ENCODE measurements around the gene ANKS1B.

ANKS1B gene

DNA sequence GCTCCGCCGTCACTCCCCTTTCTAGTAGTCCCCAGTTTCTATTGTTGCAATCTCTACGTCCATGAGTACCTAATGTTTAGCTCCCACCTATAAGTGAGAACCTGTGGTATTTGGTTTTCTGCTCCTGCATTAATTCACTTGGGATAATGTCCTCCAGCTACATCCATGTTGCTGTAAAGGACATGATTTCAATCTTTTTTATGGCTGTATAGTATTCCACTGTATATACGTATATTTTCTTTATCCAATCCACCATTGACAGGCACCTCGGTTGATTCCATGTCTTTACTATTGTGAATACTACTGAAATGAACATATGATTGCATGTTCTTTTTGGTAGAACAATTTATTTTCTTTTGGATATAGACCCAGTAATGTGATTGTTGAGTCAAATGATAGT is 114.7 kb downstream of the ANKS1B start:
- in situ Hi-C loops (cut with MboI; ENCODE audit: low sequenced_read_pairs, unreplicated experiment): no loop called here
- DNase-seq (ENCODE audit: low spot score): no peak
- TF ChIP-seq, protein P1, sequence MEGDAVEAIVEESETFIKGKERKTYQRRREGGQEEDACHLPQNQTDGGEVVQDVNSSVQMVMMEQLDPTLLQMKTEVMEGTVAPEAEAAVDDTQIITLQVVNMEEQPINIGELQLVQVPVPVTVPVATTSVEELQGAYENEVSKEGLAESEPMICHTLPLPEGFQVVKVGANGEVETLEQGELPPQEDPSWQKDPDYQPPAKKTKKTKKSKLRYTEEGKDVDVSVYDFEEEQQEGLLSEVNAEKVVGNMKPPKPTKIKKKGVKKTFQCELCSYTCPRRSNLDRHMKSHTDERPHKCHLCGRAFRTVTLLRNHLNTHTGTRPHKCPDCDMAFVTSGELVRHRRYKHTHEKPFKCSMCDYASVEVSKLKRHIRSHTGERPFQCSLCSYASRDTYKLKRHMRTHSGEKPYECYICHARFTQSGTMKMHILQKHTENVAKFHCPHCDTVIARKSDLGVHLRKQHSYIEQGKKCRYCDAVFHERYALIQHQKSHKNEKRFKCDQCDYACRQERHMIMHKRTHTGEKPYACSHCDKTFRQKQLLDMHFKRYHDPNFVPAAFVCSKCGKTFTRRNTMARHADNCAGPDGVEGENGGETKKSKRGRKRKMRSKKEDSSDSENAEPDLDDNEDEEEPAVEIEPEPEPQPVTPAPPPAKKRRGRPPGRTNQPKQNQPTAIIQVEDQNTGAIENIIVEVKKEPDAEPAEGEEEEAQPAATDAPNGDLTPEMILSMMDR (IDR thresholded peaks at IDR 0.05; ENCODE audit: borderline replicate concordance, control extremely low read depth, extremely low read depth, insufficient read depth, missing control alignments): no peak

DNA sequence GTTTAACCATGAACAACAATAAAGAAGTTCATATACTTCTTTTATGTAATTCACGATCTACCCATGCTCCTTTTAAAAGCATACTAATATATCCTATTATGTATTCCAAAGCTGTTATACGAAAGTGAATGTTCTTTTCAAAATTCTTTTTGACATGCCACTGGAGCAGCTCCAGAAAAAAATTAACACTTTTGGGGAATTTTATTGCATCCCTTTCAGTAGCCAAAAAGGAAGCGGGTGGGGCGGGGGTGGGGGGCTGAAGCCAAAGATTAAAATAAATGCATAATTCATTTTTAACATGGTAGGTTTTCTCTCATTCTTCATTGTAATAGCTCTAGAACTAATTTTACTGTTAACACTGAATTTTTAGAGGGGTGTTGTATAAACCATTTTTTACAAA is 123.0 kb downstream of the ANKS1B start:
- TF ChIP-seq, protein P1 (IDR thresholded peaks at IDR 0.05; ENCODE audit: borderline replicate concordance, control extremely low read depth, extremely low read depth, insufficient read depth, missing control alignments): no peak
- in situ Hi-C loops (cut with MboI; ENCODE audit: low sequenced_read_pairs, unreplicated experiment): no loop called here
- no peak for DNase-seq (ENCODE audit: low spot score)

DNA sequence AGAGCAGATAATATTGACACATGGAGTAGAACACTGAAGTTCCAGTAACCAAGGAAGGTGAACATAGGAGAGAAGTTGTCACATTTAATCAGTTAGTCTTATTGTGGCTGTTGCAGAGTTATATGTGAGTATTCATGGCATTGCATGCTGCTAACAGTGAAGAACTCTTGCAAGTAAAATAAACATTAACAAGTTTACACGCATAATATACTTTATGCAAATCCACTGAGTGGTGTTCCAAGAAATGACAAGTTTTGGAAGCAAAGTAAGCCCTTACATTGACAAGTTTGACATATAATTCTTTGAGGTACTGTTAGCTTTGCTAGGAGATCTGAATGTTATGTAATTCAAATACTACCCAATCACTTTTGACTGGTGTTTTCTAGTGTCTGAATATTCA is 125.6 kb downstream of the ANKS1B start:
- no peak for DNase-seq (ENCODE audit: low spot score)
- in situ Hi-C loops (cut with MboI; ENCODE audit: low sequenced_read_pairs, unreplicated experiment): no loop called here
- TF ChIP-seq, protein P1 (IDR thresholded peaks at IDR 0.05; ENCODE audit: borderline replicate concordance, control extremely low read depth, extremely low read depth, insufficient read depth, missing control alignments): no peak

DNA sequence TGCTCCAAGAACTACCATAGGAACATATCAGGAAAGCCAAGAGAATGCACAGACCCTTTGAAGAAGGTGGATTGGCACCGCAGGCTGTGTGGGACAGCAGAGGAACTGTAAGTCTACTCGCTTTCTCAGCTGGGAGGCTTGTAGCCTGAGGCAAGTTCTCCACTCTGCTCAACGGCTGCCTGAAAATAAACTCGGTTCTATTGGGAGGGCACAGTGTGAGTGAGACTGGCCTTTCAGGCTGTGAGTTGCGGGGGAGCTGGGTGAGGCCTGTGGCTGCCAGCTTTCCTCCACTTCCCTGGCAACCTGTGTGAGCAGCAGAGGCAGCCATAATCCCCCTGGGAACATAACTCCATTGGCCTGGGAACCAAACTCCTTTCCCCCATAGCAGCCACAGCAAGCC is 132.1 kb downstream of the ANKS1B start:
- no peak for DNase-seq (ENCODE audit: low spot score)
- in situ Hi-C loops (cut with MboI; ENCODE audit: low sequenced_read_pairs, unreplicated experiment): no loop called here
- TF ChIP-seq, protein P1 (IDR thresholded peaks at IDR 0.05; ENCODE audit: borderline replicate concordance, control extremely low read depth, extremely low read depth, insufficient read depth, missing control alignments): no peak

DNA sequence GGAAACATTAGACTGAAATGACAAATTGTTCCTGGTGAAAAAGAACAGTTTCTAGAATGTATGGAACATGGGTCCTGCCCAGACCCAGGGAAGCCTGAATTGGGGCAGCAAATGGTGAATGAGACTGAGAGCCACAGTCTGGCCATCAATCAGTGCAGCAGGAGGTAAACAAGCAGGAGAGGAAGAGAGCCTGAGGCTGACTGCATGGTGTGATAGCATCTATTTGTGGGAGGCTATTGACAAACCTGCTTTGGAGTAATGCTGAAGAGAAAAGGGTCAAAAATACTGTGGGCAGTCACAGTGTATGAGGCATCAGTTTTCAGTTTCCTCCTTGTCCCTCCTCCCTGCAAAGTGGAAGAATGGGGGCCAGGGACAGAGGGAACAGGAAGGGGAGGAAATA is 136.8 kb downstream of the ANKS1B start:
- DNase-seq (ENCODE audit: low spot score): no peak
- in situ Hi-C loops (cut with MboI; ENCODE audit: low sequenced_read_pairs, unreplicated experiment): no loop called here
- TF ChIP-seq, protein P1 (IDR thresholded peaks at IDR 0.05; ENCODE audit: borderline replicate concordance, control extremely low read depth, extremely low read depth, insufficient read depth, missing control alignments): no peak

DNA sequence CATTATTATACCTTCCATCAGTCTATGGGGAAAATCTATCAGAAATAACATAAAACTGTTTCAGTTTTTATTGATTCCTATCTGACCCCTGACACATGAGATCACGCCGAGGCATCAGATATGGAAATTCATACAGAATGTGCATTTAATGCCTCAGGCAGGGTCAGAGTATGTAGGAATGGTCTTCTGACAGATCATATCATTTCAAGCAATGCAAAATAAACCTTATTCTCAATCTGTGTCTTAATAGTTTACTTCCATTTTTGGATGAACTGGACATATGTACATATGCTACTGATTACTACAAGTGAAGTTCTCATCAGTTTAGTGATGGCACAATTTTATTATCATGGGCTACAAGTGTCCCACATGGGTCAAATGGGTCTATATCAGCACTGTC is 150.0 kb downstream of the ANKS1B start:
- TF ChIP-seq, protein P1 (IDR thresholded peaks at IDR 0.05; ENCODE audit: borderline replicate concordance, control extremely low read depth, extremely low read depth, insufficient read depth, missing control alignments): no peak
- no peak for DNase-seq (ENCODE audit: low spot score)
- in situ Hi-C loops (cut with MboI; ENCODE audit: low sequenced_read_pairs, unreplicated experiment): no loop called here

DNA sequence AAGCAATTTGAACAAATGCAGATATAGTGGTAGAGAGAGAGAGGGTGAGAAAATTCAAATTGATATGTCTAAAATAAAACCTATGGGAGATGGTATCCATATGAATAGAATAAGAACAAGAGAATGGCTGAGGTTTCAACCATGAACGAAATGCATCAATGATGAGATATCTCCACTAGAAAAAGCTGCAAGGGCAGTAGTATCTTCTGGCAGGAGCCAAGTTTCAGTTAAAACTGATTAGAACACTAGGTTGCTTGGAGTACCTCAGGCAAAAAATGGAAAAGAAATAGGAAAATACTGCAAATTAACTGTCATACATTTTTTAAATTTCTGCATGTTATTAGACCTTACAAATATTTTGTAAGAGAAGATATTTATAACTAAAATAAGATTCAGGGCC is 151.3 kb downstream of the ANKS1B start:
- TF ChIP-seq, protein P1 (IDR thresholded peaks at IDR 0.05; ENCODE audit: borderline replicate concordance, control extremely low read depth, extremely low read depth, insufficient read depth, missing control alignments): no peak
- in situ Hi-C loops (cut with MboI; ENCODE audit: low sequenced_read_pairs, unreplicated experiment): no loop called here
- DNase-seq (ENCODE audit: low spot score): no peak

Measured in GM13976 (cell line).